M059J (cell line): ENCODE data around the gene RTP1. TPM values are rescaled to one million over a fixed set of nuclear protein-coding genes. Genes with fewer than 3 reads are reported as not detected.
"Not testable (repeated sequence)": the region's sequence is repeated elsewhere in the genome, so short reads cannot be mapped to it uniquely, and the experiment has no call there.

Source experiments
- DNase-seq: peaks from one replicate; pipeline ENCODE4 v3.0.0-alpha.2; 2012; ENCODE audit warnings: low read depth
- total RNA-seq: library from RNA; depleted of rRNA; stranded (reverse); fragments of >200 nt; shearing (Covaris generic); gene quantifications from 2 replicates; pipeline ENCODE4 v1.2.3, GENCODE V29; 2014; rRNA removed

RTP1 gene, protein sequence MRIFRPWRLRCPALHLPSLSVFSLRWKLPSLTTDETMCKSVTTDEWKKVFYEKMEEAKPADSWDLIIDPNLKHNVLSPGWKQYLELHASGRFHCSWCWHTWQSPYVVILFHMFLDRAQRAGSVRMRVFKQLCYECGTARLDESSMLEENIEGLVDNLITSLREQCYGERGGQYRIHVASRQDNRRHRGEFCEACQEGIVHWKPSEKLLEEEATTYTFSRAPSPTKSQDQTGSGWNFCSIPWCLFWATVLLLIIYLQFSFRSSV
- not detected in 2 replicates for total RNA-seq

DNA sequence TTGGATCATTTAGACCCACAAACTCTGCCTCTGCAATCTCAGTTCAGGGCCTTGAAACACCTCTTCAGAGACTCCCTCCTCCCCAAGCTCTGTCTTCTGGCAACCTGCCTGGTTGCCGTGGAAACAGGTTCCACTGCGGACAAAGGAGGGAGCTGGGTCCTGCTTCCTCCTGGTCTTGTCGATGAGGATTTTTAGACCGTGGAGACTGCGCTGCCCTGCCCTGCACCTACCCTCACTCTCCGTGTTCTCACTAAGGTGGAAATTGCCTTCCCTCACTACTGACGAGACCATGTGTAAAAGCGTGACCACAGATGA, at the start of gene RTP1:
TSS of gene RTP1 (plus strand) at position 152 of the 315 bp plus-strand sequence. CDS start at position 182, 30 bp downstream.
- no peak for DNase-seq

DNA sequence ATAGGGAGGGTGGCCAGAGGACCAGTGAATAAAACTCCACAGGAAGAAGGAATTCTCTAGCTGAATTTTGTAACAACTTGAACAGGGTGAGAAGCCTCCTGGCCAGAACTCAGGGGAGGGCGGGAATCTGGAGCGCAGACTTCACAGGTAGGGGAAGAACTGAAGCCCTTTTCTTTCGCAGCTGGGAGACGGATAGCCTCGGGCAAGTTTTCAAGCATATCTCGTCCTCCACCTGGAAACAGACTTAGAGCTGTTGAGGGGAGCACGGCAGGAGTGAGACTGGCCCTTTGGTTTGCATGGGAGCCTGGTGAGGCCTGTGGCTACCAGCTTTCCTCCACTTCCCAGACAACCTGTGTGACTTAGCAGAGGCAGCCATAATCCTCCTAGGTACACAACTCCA, 47.1 kb upstream of the RTP1 start:
- no peak for DNase-seq

DNA sequence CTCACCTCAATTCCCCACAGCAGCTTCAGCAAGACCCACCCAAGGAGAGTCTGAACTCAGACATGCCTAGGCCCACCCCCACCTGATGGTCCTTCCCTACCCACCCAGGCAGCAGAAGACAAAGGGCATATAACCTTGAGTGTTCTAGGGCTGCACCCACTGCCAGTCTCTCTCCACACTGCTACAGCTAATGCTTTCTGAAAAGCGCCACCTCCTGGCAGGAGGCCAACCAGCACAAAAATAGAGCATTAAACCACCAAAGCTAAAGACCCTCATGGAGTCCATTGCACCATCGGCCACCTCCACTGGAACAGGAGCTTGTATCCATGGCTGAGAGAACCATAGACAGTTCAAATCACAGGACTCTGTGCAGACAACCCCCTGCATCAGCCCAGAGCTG, 46.7 kb upstream of the RTP1 start:
- DNase-seq = peak; percentile 13

DNA sequence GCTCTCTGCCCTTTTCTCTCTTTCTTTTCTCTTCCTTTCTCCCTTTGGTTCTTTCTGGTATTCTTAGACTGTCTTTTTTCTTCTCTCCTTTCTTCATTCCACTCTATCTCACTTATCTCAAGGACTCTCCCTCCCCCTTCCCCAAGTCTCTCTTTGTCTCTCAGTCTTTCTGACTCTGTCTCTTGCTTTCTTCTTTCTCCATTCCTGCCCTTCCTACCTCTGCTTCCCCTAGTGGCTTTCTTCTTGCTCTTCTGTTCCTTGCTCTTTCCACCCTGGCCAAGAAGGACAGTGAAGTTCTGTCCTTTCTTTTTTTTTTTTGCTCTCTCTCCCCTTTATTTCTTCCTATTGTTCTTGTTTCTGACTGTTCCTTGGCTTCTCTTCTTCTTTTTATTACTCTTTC, 35.7 kb upstream of the RTP1 start:
- no peak for DNase-seq

DNA sequence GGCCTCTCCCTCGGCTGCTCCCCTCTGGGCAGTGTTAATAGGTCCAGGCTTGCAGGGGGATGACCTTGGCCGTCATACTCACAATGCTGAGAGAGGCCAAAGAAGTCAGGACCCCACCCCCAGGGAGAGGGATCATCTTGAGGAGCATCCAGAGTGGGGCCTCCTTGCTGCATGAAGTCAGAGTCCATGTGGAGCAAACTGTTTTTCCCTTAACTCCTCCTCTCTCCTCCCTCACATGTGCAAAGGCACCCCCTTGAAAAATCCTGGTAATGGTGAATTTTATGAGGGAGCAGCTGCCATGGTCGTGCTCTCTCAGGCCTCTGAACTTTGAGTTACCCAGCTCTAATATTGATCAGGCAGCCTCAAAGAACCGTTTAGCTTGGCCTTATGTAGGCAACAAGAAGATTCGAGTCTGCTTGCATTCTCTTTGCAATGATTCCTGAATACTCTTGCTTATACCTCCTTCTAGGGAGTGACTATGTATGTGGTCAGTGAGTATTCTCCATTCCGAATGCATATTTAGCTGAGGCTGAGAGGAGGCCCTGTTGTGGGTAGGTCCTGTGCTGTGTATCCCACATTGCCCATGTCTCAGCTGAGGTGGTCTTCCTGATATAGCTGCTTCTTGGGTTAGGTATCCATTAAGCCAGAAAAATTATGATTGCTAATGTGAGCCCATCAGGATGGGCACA, 34.9 kb upstream of the RTP1 start:
- DNase-seq = no peak

DNA sequence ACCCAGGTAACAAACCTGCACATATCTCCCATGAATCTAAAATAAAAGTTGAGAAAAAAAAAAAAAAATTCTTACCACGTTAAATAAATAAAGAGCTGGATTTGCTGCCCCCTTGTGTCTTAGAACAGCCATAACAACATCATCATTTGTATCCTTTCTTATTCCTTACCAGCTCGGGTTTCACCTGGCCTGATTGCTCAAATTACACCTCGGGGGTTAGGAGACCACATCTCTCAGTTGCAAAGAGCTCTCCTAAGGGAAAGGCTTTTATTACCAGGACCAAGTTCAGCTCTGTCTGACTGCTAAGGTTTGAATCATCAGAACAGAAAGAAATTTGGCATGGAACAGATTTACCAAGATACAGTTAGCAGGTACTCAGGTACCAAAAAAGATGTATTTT, 32.1 kb upstream of the RTP1 start:
- peak; percentile 70 for DNase-seq

DNA sequence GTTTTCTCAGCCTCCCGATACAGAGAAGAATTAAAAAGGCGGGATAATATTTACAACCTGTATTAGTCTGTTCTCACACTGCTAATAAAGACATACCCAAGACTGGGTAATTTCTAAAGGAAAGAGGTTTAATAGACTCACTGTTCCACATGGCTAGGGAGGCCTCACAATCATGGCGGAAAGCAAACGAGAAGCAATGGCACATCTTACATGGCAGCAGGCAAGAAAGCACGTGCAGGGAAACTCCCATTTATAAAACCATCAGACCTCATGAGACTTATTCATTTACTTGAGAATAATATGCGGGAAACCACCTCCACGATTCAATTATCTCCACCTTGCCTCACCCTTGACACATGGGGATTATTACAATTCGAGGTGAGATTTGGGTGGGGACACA, 30.5 kb upstream of the RTP1 start:
- DNase-seq = no peak

DNA sequence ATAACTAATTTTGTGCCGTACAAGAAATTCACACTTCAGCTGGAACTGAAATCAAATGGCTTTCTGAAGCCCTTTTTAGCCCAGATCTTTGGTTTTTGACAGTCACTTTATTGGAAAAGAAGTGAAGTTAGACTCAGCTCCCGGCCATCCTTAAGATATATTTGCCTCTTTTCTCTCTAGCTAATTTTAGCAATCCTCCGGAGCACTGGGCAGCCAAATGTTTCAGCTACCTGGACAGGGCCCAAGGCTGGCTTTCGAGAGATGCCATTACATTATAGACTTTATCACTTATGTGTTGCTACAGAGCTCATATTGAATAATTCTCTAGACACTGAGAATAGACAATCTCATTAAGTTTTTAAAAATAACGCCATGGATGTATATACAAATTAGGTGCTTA, 29.5 kb upstream of the RTP1 start:
- no peak for DNase-seq

DNA sequence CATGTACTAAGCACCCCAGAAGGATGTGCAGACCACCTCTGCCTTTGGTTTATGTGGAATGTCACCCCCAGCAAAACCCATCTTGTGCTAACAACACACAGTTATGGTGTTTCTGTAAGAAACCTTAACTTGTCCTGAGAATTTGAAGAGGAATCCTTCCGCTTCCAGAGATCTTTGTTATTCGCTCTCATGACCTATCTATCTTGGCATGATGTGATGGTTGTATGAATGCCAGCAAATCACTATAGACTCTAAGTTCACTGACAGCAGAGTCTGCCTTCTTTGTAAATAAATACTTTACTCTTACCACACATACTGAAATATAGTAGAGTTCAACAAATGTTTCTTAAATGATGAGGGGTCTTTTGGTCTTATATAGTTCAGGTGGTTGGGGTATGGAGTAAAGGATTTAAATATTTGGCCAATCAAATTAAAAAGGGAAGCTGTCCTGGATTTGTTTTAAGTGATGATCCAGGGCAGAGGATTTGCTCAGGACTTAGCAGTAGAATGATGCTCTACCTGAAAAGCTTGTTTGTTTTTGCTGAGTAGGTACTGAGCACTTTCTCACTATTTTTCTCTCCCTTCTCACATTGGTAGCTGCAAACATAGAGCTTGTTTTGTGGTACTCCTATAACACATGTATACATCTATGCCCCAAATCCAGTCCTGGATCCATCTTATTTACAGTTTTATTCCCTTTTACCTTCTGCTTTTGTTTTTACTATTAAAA, 27.9 kb upstream of the RTP1 start:
- DNase-seq = peak; percentile 13

DNA sequence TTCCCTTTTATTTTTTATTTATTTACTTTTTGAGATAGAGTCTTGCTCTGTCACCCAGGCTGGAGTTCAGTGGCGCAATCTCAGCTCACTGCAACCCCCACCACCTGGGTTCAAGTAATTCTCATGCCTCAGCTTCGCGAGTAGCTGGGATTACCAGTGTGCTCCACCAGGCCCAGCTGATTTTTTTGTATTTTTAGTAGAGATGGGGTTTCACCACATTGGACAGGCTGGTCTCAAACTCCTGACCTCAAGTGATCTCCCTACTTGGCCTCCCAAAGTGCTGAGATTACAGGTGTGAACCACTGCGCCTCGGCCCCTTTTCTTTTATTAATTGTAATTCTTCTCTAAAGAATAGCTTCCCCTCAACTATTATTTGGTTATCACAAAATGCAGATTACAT, 26.4 kb upstream of the RTP1 start:
- DNase-seq = not testable (repeated sequence)

DNA sequence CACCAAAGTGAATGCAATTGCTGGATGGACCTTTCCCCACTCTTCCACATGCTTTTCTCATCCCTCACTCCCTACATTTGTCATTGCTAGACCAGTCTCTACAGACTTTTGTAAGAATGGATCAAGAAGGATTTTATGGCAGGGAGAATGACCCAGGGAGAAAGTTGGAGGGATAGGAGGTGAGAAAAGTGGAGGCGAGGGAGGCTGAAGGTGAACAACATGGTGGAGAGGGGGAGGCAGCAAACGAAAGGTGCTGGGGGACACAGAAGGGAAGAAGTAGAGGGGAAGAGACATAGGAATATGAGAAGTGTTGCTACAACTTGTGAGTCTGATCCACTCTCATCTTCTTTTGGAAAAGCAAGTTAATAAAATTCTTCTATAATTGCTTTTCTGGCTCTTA, 24.4 kb upstream of the RTP1 start:
- DNase-seq = no peak

DNA sequence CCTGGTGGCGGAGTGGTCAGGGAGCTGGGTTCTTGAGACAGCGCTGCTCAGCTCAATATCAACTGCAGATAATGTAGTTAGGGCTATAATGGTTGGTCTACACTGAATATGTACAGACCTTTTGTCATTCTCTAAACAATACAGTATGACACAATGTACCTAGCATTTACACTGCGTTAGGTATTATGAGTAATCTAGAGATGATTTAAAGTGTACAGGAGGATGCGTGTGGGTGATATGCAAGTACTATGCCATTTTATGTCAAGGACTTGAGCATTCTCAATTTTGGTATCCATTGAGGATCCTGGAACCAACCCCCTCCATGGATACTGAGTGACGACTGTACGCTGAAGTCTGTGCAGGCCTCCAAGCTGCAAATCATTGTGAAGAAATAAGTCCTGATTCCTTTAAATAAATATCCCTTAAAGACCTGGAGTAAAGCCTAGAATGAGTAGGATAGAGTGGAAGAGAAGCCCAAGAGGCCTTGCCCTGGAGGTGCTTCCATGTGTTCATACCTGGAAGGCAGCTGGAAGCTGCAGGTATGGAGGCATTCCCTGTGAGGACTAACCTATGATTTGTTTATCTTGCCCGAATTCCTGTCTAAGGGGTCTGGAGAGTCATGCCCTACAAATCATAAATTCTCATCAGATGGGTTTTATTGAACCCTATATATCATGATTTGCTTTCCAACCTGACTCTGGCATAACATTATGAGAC, 15.7 kb upstream of the RTP1 start:
- no peak for DNase-seq

DNA sequence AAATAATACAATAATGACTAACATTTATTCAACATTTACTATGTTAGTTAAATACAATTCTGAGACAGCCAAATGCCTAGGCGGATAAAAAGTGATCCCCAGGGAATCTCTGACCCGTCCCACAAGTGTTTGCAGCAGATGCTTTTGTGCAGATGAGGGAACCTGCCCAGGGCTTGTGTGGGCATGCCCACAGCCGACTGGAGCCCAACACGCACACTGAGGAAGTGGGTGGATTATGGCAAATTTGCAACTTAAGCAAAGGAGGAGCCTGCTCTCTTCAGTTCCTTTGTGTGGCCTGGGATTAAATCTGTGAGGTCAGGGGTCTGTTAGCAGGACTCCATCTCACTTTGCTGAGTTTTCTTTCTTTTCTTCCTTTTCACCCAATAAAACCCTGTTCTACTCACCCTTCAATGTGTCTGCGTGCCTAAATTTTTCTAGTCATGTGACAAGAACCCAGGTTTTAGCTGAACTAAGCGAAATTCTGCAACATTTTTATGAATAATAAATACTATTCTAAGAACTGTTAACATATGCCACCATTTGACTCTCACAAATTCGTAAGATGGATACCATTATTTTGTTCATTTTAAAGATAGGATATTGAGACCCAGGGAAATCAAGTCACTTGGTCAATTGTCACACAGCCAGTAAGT, 13.9 kb upstream of the RTP1 start:
- DNase-seq = no peak

DNA sequence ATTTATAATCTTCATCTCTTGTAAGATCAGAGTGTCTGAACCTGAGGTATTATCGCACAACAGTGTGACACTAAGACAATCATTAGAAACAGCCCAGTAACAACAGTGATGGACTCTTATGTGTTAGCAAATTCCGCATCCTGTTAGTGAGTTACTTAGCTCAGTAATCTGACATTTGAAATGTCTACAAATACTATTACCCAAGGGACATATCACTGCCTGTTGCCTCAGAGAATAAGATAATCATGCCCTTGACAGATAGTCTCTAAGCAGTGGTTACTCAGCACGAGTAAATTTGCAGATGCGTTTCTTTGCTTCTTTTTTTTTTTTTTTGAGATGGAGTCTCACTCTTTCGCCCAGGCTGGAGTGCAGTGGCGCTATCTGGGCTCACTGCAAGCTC, 13.4 kb upstream of the RTP1 start:
- DNase-seq = no peak

DNA sequence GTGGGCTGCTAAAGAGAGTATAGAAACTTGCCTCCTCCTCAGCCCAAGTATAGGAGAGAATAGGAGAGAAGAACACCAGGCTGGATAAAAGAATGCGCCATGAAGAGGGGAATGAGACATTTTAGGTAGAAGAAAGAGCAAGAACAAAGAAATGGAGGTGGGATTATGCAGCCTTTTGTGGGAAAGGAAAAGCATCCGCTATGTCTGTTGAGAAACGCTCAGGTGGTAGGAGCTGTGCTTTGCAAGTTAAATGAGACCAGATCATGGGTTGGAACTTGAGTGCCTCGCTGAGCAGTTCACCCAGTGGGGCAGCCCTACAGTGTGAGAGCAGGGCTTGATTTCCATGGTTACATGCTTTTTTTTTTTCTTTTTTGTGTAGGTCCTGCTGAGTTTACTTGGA, 11.5 kb upstream of the RTP1 start:
- DNase-seq = no peak

DNA sequence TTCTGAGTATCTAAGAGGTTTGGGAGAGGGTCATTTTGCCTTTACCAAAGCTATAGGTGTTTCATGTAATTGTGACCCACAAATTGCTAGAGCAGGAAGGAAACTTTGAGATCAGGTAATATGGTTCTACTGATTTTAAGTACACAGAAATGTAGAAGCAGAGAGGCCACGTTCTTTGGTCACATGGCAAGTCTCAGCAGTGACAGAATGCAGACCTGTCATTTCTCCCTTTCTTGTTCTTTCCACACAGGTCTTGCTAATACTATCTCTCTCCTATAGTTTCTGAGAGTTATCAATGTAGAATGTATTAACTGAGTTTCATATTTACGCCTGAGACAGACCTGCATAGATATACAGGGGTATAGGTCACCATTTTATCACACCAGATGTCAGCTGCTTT, 10.9 kb upstream of the RTP1 start:
- no peak for DNase-seq

DNA sequence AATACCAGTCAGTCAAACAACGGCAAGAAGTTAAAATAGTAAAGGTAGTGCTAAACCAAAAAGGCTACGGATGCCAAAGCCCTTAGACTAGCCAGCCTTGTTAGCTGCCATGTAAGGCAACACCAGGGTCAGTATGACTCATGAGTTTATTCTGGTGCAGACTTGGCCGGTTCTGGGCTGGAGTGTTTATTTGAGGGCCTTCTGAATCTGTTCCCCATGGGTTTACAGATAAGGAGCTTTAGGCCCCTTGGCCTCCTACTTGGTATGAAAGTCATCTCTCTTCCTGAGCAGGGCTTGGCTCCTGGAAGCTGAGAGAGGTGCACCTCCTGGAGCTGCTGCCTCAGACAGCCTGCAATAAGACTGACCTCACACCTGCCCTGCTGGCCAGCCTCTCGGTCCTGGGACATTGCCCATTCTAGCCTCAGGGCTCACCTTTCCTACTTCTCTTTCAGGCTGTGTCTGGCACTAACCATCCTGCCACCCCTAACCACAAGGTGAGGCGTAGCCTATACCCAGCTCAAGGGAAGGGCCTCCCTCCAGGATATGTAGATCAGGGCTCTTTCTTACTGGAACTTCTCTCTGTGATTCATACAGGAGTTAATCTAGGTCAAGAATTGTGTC, 10.4 kb upstream of the RTP1 start:
- peak; percentile 99 for DNase-seq

DNA sequence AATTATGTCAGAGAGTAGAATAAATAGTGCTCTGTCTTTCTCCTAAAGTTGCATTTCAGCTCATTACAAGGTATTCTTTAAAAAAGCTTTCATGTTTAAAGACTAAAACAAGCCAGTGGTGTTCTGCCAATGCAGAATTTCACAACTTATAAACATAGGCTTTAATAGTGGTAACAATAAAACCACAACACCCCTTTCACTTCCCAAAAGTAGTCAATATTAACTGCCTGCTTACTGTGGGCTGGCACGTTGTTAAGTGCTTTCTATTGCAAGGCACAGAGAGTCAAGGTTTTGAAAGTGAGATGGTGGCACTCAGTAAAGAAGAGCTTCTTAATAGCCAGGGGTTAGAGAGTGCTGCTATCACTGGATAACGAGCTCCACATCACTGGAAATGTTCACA, 8.4 kb upstream of the RTP1 start:
- DNase-seq = peak; percentile 65

DNA sequence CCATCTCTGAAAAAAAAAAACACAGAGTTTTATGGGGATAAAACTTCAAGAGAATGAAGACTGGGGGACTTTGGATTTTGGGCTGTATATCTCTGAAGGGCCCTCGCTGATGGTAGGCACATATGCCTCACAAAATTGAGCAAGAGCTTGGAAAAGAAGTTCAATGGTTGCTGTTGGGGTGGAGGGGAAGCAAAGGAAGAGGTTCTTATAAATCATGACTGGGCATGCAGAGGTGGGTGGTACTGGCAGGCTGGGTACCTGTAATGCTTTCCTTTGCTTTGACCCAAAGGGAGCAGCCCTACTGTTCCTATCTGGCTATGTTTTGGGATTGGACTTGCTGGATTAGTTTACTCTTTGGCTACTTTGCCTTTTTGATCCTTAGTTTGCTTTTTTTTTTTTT, 6.0 kb upstream of the RTP1 start:
- DNase-seq = no peak

DNA sequence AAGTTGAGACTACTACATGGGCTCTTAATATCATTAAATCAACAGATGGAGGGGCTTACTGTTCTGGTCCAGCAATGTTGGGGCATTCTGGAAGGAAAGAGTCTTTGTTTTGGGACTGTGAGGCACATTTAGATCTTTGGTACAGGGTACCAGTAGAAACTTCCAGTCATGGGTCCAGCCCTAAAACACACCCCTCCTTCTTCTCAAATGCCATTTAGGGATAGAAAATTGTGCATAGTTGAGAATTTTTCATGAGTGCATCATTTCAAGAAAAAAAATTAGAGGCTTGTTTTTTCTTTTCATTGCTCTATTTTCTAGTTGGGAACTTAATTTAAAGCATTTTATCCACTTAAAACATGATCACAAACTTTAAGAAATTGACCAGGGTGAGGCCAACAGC, 4.1 kb upstream of the RTP1 start:
- no peak for DNase-seq

DNA sequence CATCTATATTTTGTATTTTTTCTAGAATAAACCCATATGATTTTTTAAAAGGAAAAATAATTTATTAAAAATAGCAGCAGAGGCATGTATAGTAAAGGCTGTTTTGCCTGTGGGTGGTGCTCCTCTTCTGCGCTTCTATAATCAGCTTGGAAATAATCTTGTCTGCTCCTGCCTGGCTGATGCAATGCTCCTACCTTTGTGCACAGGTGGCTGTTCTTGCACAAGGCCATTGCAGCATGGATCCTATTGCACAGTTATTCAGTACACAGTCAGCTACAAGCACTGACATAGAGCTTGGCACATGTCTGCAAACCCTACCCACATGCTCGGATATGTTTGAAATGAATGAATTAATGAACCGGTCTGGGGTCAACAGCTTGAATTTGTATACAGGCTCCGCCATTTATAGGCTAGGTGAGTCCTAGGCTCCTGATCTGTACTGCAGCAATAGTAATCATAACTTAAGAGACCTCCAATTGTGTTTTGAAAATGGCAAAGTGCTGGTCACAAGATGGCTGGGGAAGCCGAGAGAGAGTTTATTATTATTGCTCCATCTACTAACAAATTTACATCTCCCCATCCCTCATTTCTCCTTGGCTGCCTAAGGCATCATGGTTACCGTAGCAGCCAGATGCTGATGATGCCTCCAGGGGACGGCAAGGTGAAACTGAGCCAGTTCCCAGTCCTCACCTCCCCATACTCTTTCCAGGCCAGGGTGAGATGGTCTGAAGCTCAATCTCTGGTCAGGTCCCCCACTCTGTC, 532 bp upstream of the RTP1 start:
- DNase-seq = no peak
